B cell (primary cell): ENCODE results near the gene ENSA. TPM values are rescaled to one million over a fixed set of nuclear protein-coding genes. Genes with fewer than 3 reads are reported as not detected.
"Not testable (repeated sequence)": the region's sequence is repeated elsewhere in the genome, so short reads cannot be mapped to it uniquely, and the experiment has no call there.

Experiments
- ATAC-seq: fragments of 200-7000 bp; cut with Tn5 transposase; one replicate; pipeline ENCODE4 v1.10.0; 2021; ENCODE audit warnings: low read depth, mild to moderate bottlenecking, moderate number of reproducible peaks, moderate library complexity
- CTCF ChIA-PET: fragments of 350-600 bp; sonication (Branson Sonifier 250); formaldehyde crosslinking; loops from one replicate; lab custom pipeline; 2021; ENCODE audit warnings: antibody characterized with exemption, inconsistent platforms; lab: Charles Lee
- POLR2A ChIA-PET: fragments of 350-600 bp; sonication (Branson Sonifier 250); formaldehyde crosslinking; loops from one replicate; lab custom pipeline; 2021; ENCODE audit warnings: antibody characterized with exemption; lab: Charles Lee
- DNase-seq: peaks from one replicate; pipeline ENCODE4 v3.0.0; 2013
- H2AFZ ChIP-seq: 2 replicates; pipeline ENCODE4 v1.6.1; 2012; ENCODE audit warnings: mild to moderate bottlenecking, low read depth, low read length; ENCODE audit not compliant: insufficient read depth, poor library complexity, severe bottlenecking
- H3K27ac ChIP-seq, 2 donors: 1 replicate in 1 of 2; 2 replicates in 1 of 2; pipeline ENCODE4 v1.5.1; 2012 to 2013; ENCODE audit warnings: low read length in 2 of 2, mild to moderate bottlenecking in 2 of 2, moderate library complexity in 1 of 2
- H3K27me3 ChIP-seq, 4 experiments: fragments of 200-600 bp in 1 of 4; sonication (generic) in 1 of 4; replicated peaks in 1 of 4; 1 replicate in 2 of 4; 2 replicates in 2 of 4; pipeline versions ENCODE4 v1.6.1 to v1.7.0; 2013 to 2016; ENCODE audit warnings: low read length in 3 of 4, mild to moderate bottlenecking in 2 of 4, mixed read lengths in 1 of 4, moderate library complexity in 1 of 4; ENCODE audit not compliant: insufficient read depth in 4 of 4, control insufficient read depth in 3 of 4; ENCODE audit errors: control extremely low read depth in 1 of 4
- H3K36me3 ChIP-seq, 2 experiments: replicated peaks in 1 of 2; 1 replicate in 1 of 2; 2 replicates in 1 of 2; pipeline versions ENCODE4 v1.6.1 to v1.7.1; 2013; ENCODE audit warnings: low read length in 1 of 2; ENCODE audit not compliant: insufficient read depth in 2 of 2, control insufficient read depth in 1 of 2; ENCODE audit errors: control extremely low read depth in 1 of 2, extremely low read depth in 1 of 2
- H3K4me1 ChIP-seq, 2 donors: fragments of 200-600 bp in 1 of 2; sonication (generic) in 1 of 2; 1 replicate in 1 of 2; 2 replicates in 1 of 2; pipeline versions ENCODE4 v1.5.1 to v1.6.1; 2013 to 2017; ENCODE audit warnings: low read length in 2 of 2; ENCODE audit not compliant: control insufficient read depth in 2 of 2, insufficient read depth in 2 of 2
- H3K4me2 ChIP-seq: replicated peaks from 2 replicates; pipeline ENCODE3; 2012; ENCODE audit warnings: mild to moderate bottlenecking, low read depth, low read length; ENCODE audit not compliant: poor library complexity, severe bottlenecking
- H3K4me3 ChIP-seq, 5 experiments: fragments of 200-600 bp in 1 of 5; sonication (generic) in 1 of 5; 1 replicate in 3 of 5; 2 replicates in 2 of 5; pipeline versions ENCODE4 v1.5.1 to v1.7.0; 2011 to 2016; ENCODE audit warnings: low read length in 4 of 5, mild to moderate bottlenecking in 4 of 5, low read depth in 2 of 5, control low read depth in 1 of 5, moderate library complexity in 1 of 5; ENCODE audit not compliant: insufficient read depth in 1 of 5; ENCODE audit errors: control extremely low read depth in 1 of 5, extremely low read depth in 1 of 5
- H3K79me2 ChIP-seq: fragments of 200-600 bp; sonication (generic); one replicate; pipeline ENCODE4 v1.6.0; 2016; ENCODE audit warnings: low read length; ENCODE audit not compliant: control insufficient read depth, insufficient read depth
- H3K9ac ChIP-seq: fragments of 200-600 bp; sonication (generic); 2 replicates; pipeline ENCODE4 v1.6.1; 2017; ENCODE audit warnings: mild to moderate bottlenecking, low read length, moderate library complexity
- H3K9me3 ChIP-seq, 3 donors: one replicate each; pipeline versions ENCODE4 v1.6.1 to v1.7.1; 2013; ENCODE audit warnings: low read length in 2 of 3; ENCODE audit not compliant: control insufficient read depth in 2 of 3, insufficient read depth in 1 of 3; ENCODE audit errors: control extremely low read depth in 1 of 3
- H4K20me1 ChIP-seq: 2 replicates; pipeline ENCODE4 v1.6.0; 2012; ENCODE audit warnings: mild to moderate bottlenecking, low read length; ENCODE audit not compliant: insufficient read depth, control insufficient read depth, poor library complexity, severe bottlenecking
- H3K27ac Mint-ChIP-seq: one replicate; pipeline ENCODE4 v1.8.0; 2021; ENCODE audit warnings: mixed read lengths
- H3K27me3 Mint-ChIP-seq: one replicate; pipeline ENCODE4 v1.8.0; 2021; ENCODE audit warnings: mixed read lengths
- H3K4me1 Mint-ChIP-seq: one replicate; pipeline ENCODE4 v1.8.0; 2021; ENCODE audit warnings: mixed read lengths
- H3K4me3 Mint-ChIP-seq: one replicate; pipeline ENCODE4 v1.8.0; 2021; ENCODE audit warnings: mixed read lengths
- H3K9me3 Mint-ChIP-seq: one replicate; pipeline ENCODE4 v1.8.0; 2022; ENCODE audit warnings: mixed read lengths; ENCODE audit not compliant: insufficient read depth
- WGBS: methylation state at CpG from one replicate; pipeline ENCODE4 v1.1.5; 2013; ENCODE audit warnings: missing lambda C conversion rate; ENCODE audit not compliant: insufficient coverage; 5-methylcytosine and 5-hydroxymethylcytosine counted together
- intact Hi-C: fragments of 100-400 bp; cut with micrococcal nuclease; formaldehyde crosslinking; loops from one replicate; pipeline ENCODE4 v1.10.0; 2022
- polyA plus RNA-seq: library from polyadenylated mRNA; depleted of rRNA; stranded (reverse); fragments of >200 nt; gene quantifications from 2 replicates; pipeline ENCODE4 v1.2.3, GENCODE V29; 2012
- total RNA-seq, 2 donors: library from RNA; stranded (reverse); fragments of 120-200 nt in 1 of 2; gene quantifications; 1 replicate in 1 of 2; 2 replicates in 1 of 2; pipeline versions ENCODE4 v1.2.3 to v1.2.4, GENCODE V29; 2013 to 2022

Gene ENSA
- total and polyA plus RNA-seq, 2 donors (not counting 1 experiment from before 2014, with no cell fraction given): 85.5 to 115 TPM

DNA sequence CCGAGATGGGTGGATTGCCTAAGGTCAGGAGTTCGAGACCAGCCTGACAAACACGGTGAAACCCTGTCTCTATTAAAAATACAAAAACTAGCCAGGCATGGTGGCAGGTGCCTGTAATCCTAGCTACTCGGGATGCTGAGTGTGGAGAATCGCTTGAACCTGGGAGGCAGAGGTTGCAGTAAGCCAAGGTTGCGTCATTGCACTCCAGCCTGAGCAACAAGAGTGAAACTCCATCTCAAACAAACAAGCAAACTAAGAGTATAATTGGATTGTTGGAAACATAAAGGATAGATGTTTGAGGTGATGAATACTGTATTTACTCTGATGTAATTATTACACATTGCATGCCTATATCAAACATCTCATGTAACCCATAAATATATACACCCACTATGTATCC, 9.0 kb upstream of the ENSA start:
- H3K9me3 ChIP-seq, DNase-seq, H3K27me3 ChIP-seq, H3K4me3 Mint-ChIP-seq, H3K27ac Mint-ChIP-seq, POLR2A ChIA-PET, intact Hi-C loops, H3K4me1 ChIP-seq, H3K27me3 Mint-ChIP-seq, H3K36me3 ChIP-seq, H3K9me3 Mint-ChIP-seq, H4K20me1 ChIP-seq, H3K79me2 ChIP-seq, H3K9ac ChIP-seq, H3K27ac ChIP-seq, H2AFZ ChIP-seq, ATAC-seq, H3K4me2 ChIP-seq, H3K4me3 ChIP-seq: not testable (repeated sequence)
- 100% methylated on average over 2 of the region's 6 CpGs for WGBS
- peaks cover 15% of the 10 kb centered on the region for H3K4me1 Mint-ChIP-seq
- CTCF ChIA-PET: interaction anchor here (0.8 to 1.0 kb wide), 2 partner anchors 19 to 79 kb away, joined by 3 to 4 read pairs; no protein-coding TSS in a partner anchor

DNA sequence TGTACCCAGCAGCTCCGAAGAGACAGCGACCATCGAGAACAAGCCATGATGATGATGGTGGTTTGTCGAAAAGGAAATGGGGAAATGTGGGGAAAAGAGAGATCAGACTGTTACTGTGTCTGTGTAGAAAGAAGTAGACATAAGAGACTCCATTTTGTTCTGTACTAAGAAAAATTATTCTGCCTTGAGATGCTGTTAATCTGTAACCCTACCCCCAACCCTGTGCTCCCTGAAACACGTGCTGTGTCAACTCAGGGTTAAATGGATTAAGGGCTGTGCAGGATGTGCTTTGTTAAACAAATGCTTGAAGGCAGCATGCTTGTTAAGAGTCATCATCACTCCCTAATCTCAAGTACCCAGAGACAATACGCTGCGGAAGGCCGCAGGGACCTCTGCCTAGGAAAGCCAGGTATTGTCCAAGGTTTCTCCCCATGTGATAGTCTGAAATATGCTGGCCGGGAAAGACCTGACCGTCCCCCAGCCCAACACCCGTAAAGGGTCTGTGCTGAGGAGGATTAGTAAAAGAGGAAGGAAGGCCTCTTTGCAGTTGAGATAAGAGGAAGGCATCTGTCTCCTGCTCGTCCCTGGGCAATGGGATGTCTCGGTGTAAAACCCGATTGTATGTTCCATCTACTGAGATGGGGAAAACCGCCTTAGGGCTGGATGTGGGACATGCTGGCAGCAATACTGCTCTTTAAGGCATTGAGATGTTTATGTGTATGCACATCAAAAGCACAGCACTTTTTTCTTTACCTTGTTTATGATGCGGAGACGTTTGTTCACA, 5.6 kb upstream of the ENSA start:
- intact Hi-C loops, H2AFZ ChIP-seq, H3K9ac ChIP-seq, POLR2A ChIA-PET, H3K27ac ChIP-seq, ATAC-seq, H3K9me3 Mint-ChIP-seq, H4K20me1 ChIP-seq, H3K4me3 Mint-ChIP-seq, H3K27me3 ChIP-seq, H3K9me3 ChIP-seq, H3K79me2 ChIP-seq, H3K27me3 Mint-ChIP-seq, CTCF ChIA-PET, H3K4me3 ChIP-seq, DNase-seq, H3K36me3 ChIP-seq, H3K4me2 ChIP-seq: not testable (repeated sequence)
- H3K4me1 ChIP-seq: peaks cover 6 to 11% of the 10 kb centered on the region in 2 donors
- peak overlapping the region; percentile 27 for H3K27ac Mint-ChIP-seq
- 56% methylated on average over 8 of the region's 17 CpGs for WGBS
- H3K4me1 Mint-ChIP-seq: peaks cover 21% of the 10 kb centered on the region
